Stimulated activated CD4-positive, alpha-beta T cell treated with anti-CD3 and anti-CD28 coated beads, Interleukin-12 subunit alpha, Interleukin-12 subunit beta, amount 100 ng/mL, for 48 hours (primary cell): ENCODE measurements around the gene KRTAP19-5.

Experiments used
- DNase-seq, 3 donors: peaks; one replicate each; pipeline ENCODE4 v3.0.0-alpha.2; 2020; ENCODE audit warnings: low read depth in 2 of 3, low spot score in 1 of 3

Gene KRTAP19-5

DNA sequence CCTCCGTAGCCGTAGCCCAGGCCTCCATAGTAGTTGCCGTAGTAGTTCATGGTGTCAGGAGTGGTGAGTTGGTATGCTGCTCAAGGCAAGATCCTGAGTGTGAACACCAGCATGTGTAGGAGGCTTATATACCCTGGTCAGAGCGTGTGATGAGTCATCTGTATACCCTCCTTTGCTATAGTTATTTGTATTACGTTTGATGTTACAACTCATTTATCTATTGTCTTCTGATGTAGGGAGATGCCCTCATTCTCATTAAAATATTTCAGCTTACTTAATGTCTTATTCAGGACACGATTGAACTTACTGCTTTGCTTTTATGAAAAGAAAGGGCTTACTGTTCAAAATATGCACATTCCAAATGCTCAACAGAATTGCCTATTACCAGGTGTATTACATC lies at the start of gene KRTAP19-5:
TSS of gene KRTAP19-5 (minus strand) at position 101 of the 400 bp plus-strand sequence. CDS start at position 50, 51 bp downstream.
- no peak for DNase-seq

DNA sequence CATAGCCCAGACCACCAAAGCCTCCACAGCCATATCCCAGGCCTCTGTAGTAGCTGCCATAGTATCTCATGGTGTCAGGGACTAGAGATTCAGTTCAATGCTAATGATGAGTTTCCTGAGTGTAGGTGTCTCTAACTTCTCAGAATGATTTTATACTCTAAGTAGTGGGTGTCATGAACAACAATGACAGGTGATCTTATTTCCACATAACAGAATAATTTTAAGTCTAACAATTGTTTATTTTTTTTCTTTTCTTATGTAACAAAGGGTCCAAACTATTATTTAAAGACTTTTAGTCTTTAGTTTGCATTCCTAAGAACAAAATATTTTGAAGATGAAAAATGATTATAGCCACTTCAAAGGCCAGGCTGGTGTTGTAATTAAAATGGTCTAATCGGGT lies 39.8 kb upstream of the KRTAP19-5 start, which contains the start of gene KRTAP19-6:
TSS of gene KRTAP19-6 (minus strand) at position 101 of the 400 bp plus-strand sequence. CDS start at position 70, 31 bp downstream.
- no peak for DNase-seq

DNA sequence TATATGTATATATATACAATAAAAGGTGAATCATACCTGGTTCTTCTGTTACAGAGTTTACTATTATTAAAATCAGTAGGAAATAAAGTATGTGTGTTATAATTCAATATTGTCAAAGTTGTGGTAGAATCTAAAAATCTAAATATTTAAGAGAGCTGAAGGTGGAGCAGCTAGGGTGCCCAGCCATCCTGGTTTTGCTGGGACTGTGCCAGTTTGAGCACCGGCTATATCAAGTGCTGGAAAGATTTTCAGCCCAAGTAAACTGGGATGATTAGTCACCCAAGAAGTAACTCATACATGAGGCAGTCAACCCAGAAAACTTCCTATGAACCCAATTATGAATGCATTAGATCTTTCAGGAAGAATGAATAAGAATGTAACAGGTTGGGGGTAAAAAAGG lies 16.9 kb upstream of the KRTAP19-5 start:
- DNase-seq: no peak

DNA sequence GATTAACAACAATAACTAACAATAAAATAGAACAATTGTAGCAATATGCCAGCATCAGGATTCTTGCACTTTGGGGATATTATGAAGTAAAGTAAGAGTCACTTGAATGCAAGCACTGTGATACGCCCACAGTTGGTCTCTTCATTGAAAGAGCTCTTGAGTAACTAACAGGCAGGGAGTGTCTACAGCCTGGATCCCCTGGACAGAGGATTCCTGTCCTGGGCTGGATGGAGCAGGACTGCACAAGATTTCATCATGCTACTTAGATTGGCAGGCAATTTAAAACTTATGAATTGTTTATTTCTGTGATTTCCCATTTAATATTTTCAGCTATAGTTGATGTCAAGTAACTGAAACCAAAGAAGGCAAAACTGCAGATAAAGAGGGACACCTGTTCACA lies 13.7 kb upstream of the KRTAP19-5 start:
- no peak for DNase-seq

DNA sequence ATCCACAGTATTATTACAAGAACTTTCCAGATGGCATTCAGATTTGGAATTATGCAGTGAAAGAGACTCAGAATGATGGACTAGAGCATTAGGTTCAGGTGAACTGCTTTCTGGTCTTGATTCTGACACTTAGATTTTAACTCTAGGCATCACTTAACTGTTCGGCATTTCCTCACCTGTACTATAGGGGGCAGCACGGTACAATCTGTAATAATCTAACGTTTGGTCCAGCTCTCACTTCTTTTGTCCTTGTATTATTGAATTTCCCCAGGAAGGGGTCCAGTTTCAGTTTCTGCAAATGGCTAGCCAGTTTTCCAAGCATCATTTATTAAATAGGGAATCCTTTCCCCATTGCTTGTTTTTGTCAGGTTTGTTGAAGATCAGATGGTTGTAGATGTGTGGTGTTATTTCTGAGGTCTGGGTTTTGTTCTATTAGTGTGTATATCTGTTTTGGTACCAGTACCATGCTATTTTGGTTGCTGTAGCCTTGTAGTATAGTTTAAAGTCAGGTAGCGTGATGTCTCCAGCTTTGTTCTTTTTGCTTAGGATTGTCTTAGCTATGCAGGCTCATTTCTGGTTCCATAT lies 3.8 kb upstream of the KRTAP19-5 start:
- DNase-seq: peak in 1 of 3 donors; percentile 4

DNA sequence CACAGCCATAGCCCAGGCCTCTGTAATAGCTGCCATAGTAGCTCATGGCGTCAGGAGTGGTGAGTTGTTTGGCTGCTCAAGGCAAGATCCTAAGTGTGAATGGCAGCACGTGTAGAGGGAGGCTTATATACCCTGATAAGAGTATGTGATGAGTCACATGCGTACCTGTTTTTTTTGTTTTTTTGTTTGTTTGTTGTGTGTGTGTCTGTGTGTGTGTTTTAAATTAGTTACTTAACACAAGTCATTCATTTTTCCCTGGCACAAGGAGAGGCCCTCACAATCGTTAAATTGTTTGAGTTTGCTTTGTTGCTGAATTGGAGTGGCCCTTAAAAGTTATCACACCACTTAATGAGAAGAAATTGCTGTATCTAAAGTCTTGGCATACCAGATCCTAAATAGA lies 4.9 kb downstream of the KRTAP19-5 start, which contains the start of gene KRTAP19-4:
TSS of gene KRTAP19-4 (minus strand) at position 101 of the 400 bp plus-strand sequence. CDS start at position 46, 55 bp downstream.
- DNase-seq: no peak

DNA sequence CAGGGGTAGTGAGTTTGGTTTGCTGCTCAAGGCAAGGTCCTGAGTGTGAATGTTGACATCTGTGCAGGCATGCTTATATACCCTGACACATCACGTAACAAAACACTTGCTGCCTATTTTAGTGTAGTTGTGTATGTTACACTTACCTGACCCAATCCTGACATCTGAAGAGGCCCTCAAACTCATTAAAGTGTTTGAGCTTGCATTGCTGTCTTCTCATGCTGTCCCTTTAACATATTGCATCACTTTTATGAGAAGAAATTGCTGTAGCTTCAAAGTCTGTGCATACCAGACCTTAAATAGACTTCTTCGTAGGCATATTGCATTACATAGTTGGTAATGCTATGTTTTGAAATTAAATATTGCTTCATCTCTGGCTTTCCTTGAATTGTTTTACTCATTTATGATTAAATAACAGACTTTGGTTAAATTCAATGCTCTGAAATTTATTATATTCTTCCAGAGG lies 9.9 kb downstream of the KRTAP19-5 start, which contains the start of gene KRTAP19-3:
TSS of gene KRTAP19-3 (minus strand) at position 51 of the 466 bp plus-strand sequence. CDS start 56 bp downstream, outside the sequence.
- DNase-seq: no peak

DNA sequence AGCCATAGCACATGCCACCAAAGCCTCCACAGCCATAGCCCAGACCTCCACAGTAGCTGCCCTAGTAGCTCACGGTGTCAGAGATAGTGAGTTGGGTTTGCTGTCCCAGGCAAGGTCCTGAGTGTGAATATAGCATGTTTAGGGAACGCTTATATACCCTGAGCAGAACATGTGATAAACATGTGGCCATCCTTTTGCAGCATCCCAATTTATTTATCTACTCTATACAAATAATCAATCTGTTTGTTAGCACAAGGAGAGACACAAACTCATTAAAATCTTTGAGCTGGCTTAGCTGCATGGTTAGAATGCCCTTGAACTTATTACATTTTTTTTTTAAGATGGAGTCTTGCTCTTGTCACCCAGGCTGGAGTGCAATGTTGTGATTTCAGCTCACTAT lies 14.6 kb downstream of the KRTAP19-5 start, which contains the start of gene KRTAP19-2:
TSS of gene KRTAP19-2 (minus strand) at position 101 of the 400 bp plus-strand sequence. CDS start at position 13, 88 bp downstream.
- DNase-seq: no peak

DNA sequence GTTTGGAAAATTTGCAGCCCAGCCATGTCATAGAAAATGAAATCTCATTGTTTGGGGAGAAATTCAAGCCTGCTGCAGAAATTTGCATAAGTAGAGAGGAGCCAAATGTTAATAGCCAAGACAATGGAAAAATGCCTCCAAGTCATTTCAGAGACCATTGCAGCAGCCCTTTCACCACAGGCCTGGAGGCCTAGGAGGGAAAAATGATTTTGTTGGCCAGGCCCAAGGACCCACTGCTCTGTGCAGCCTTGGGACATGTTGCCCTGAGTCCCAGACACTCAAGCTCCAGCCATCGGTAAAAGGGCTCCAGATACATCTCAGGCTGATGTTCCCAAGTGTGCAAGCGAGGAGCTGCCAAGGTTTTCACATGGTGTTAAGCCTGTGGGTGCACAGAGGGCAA lies 15.8 kb downstream of the KRTAP19-5 start:
- no peak for DNase-seq

DNA sequence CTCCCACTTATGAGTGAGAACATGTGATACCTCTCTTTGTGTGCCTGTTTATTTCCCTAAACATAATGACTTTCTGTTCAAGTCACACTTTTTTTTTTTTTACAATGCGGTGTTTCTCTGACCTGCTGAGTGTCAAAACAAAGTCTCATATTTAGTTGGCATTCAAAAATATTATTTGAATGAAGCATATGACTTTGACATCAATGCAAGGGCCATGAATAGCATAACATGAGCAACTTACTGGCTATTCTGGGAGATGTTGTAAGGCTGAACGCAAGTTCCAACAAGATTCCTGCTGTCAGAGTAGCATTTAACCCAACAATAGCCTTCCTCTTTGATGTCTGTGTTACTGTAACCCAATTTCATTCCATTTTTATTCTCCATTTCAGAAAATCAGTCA lies 19.8 kb downstream of the KRTAP19-5 start:
- no peak for DNase-seq

DNA sequence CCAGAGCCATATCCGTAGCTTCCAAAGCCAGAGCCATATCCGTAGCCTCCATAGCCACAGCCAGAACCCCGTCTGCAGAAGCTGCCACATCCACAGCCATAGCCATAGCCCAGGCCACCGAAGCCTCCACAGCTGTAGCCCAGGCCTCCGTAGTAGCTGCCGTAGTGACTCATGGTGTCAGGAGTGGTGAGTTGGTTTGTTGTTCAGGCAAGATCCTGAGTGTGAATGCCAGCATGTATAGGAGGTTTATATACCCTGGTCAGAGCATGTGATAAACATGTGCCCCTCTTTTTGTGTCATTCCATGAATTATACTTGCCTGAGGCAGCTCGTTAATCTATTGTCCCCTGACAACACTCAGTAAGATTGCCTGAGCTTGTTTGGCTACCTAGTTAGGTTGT lies 21.8 kb downstream of the KRTAP19-5 start, which contains the start of gene KRTAP19-1:
TSS of gene KRTAP19-1 (minus strand) at position 223 of the 400 bp plus-strand sequence. CDS start at position 173, 50 bp downstream.
- DNase-seq: no peak

DNA sequence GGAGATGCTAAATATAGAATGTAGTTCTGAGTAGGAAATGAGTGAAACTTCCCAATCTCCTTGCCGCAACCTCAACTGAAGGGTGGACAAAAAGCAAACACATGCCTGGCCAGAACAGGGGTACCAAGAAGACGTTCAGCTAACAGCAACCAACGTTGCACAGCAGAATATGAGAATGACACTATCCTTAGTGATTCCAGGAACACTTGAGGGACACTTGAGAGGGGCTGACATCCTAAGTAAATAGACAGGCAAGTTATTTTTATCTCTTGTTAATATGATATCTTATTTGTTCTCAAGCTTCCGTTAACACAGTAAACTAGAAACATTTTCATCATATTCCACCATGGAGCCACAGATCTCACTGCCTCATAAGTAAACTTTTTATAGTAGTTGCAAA lies 22.7 kb downstream of the KRTAP19-5 start:
- no peak for DNase-seq

DNA sequence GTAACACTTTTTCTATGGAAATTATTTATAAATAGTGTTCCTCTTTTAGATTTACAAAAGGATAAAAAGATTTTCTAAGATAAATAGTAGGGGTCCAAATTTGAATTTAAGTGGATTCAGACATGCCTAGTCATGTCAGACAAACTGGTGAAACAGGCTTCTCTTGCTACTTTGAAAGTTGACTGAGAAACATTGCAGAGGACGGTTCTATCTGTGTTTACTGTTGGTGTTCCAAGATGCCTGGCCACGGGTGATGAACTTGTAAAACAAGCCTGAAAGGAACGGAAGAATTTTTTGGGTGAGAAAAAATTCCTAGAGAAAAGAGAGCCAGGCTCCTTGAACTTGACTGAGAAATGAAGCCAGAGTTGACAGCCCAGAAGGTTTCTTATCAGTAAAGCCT lies 23.9 kb downstream of the KRTAP19-5 start:
- no peak for DNase-seq

DNA sequence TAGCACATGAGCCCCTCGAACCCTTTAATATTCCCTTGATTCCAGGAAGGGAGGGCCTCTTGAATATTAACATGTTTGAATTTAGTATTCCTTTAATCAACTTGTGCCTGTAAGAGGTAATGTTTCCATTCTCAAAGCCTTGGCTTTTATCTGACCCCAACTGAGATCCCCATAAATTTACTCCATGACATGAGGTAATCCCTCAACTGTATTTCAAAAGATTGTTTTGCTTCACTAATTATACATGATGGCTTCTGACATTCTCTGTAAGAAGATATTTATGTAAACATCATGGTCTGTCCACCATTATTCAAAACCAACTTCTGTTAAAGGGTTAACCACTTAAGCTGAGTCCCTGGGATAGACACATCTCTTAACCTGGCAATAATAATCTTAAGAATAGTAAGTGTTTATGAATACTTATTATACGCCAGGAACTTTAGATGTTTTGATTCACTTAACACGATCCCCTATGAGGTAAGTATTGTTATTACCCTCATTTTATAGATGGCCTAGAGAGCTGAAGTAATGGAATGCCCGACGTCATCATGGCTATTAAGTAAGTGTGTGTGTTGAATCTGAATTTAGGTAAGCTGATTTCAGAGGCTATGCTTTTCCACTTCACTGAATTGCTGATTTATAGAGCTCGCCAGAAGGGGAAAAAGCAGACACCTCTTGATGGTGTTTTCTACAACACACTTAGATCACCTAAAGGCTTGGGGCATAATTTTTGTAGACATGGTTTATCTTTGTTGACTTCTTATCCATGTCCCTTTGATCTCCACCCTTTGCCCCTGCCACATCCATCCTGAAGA lies 32.8 kb downstream of the KRTAP19-5 start:
- DNase-seq: no peak

DNA sequence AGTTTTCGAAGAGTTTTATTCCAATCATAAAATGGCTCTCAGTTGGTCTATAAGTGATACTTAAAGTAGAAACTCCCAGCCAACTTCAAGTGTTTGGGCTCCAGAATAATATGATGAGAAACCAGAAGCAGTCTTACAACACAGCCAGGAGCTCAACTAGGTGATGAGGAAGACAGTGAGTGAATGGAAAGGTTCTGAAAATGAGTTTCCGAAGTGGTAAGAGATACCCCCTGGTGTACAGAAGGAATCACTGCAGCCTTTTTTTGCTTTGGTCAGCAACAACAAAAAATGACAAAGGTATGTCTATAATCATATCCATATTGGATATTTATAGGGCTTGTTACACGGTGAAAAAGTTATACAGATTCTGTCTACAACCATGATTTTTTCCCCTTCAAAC lies 38.2 kb downstream of the KRTAP19-5 start:
- no peak for DNase-seq
